Ectodermal cell (in vitro differentiated cells): ENCODE data around the gene CARD11.

Experiments used
- H3K27ac ChIP-seq: 2 replicates; pipeline ENCODE4 v1.7.0; 2013; ENCODE audit warnings: mild to moderate bottlenecking, low read depth, low read length; ENCODE audit not compliant: insufficient read depth, poor library complexity, severe bottlenecking
- H3K27me3 ChIP-seq: 2 replicates; pipeline ENCODE4 v1.7.0; 2013; ENCODE audit warnings: mild to moderate bottlenecking, low read length; ENCODE audit not compliant: insufficient read depth, control insufficient read depth, poor library complexity, severe bottlenecking
- H3K36me3 ChIP-seq: one replicate; pipeline ENCODE4 v1.7.0; 2013; ENCODE audit warnings: low read length; ENCODE audit not compliant: control insufficient read depth, insufficient read depth
- H3K4me1 ChIP-seq: one replicate; pipeline ENCODE4 v1.7.0; 2013; ENCODE audit warnings: low read length; ENCODE audit not compliant: control insufficient read depth, insufficient read depth
- H3K4me3 ChIP-seq: 2 replicates; pipeline ENCODE4 v1.7.0; 2013; ENCODE audit warnings: low read depth, low read length, control low read depth; ENCODE audit not compliant: insufficient read depth
- H3K9me3 ChIP-seq: 2 replicates; pipeline ENCODE4 v1.7.0; 2013; ENCODE audit warnings: mild to moderate bottlenecking, low read length, moderate library complexity; ENCODE audit not compliant: control insufficient read depth
- WGBS, 2 experiments: methylation state at CpG; one replicate each; pipeline ENCODE4 v1.1.7; 2013; ENCODE audit warnings: missing lambda C conversion rate in 2 of 2; 5-methylcytosine and 5-hydroxymethylcytosine counted together

The CARD11 gene

DNA sequence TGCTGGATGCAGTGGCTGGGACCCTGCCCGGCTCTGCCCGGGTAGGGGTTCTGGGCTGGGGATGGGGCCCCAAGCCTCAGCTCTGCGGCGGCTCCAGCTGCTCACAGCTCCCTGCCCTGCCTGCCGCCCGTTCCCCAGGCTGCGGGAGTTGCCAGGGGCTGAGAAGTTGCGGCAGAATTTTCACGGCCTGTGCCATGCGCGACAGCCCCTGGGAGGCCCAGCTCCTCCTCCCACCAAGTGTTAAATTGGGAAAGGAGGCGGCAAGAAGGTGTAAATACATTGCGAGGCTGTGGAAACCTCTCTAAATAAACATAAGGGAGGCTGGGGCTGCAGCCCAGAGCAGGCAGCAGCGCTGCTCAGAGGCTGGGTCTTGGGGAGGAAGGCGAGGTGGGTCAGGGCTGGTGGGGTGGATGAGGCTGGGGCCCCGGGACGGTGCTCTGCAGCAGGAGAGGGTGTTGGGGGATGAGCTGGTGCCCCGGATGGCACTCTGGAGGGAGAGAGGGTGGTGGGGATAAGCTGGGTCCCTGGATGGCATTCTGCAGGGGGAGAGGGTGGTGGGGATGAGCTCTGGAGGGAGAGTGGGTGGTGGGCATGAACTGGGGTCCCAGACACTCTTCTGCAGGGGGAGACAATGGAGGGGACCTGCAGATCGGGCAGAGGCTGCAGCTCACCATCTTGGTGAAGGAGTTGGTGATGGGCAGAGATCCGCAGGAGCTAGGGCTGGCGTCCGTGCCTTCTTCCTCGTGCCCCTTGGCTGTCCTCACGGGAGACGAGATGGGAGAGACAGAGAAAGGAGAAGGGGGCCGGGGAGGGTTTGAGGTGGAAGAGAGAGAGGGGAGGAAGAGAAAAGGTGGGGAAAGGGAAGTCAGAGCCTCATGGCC is 114.1 kb downstream of the CARD11 start:
- WGBS, 2 experiments = 92 to 93% methylated on average over 26 of the region's 26 CpGs
- no peak overlapping the region for H3K27ac ChIP-seq

DNA sequence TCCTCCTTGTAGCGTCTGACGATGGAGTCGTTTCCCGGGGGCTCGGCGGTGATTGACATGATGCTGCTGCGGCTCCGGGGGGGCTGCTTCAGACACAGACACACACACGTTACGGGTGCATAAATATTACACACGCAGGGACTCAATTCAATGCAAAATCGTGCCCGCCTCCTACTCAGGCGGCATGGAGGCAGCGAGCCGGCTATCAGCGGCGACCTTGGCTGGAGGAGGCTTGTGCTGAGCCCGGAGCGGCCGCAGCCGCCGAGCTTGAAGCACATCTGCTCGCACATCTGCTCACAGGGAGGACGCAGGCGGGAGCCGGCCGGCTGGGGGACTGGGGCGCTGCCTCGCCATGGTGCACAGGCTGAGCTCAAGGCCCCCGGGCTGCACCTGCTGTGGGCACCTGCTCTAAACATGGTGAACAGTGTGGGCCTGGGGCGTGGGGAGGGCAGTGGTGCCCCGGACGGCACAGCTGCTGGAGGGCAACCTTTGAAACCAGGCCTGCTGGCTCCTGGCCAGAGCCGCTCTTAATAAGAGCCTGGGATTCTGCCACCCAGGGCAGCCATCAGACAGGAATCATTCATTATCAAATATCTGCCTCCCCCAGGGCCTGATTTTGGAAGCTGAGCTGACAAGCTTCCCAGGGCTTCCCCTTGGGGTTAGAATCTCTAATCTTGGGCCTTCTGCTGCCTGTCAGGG is 114.9 kb downstream of the CARD11 start:
- Histone ChIP-seq H3K27me3 (no peaks in the 10 kb centered on the region), H3K27ac (no peak overlapping the region), H3K4me1 (no peaks in the 10 kb centered on the region), H3K4me3 (no peak overlapping the region), H3K36me3 (no peaks in the 10 kb centered on the region), H3K9me3 (no peaks in the 10 kb centered on the region)
- WGBS, 2 experiments = 94 to 95% methylated on average over 35 of the region's 35 CpGs

More for the DNA sequence above, 114.1 kb downstream of the CARD11 start:
- Histone ChIP-seq H3K36me3 (no peaks in the 10 kb centered on the region), H3K9me3 (no peaks in the 10 kb centered on the region), H3K27me3 (no peaks in the 10 kb centered on the region), H3K4me3 (no peak overlapping the region), H3K4me1 (no peaks in the 10 kb centered on the region)

DNA sequence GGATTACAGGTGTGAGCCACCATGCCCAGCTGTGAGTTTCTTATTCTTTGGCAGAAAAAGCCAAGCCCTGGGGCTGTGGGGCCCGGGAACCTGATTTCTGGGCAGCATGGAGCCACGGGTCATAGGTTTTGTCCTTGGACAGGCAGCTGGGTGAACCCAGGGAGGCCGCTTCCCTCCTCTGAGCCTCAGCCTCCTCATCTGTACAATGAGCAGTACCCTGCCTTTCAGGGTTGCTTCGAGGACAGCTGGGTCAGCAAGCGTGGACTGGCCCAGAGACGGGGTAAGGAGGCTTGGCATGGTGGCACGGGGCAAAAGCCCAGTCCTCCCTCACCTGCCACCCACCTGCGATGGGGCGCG is 115.4 kb downstream of the CARD11 start:
- H3K36me3 ChIP-seq = no peaks in the 10 kb centered on the region
- no peaks in the 10 kb centered on the region for H3K4me1 ChIP-seq
- H3K9me3 ChIP-seq = no peaks in the 10 kb centered on the region
- no peak overlapping the region for H3K27ac ChIP-seq
- H3K4me3 ChIP-seq = no peak overlapping the region
- WGBS, 2 experiments = 91 to 94% methylated on average over 10 of the region's 10 CpGs
- H3K27me3 ChIP-seq = no peaks in the 10 kb centered on the region

DNA sequence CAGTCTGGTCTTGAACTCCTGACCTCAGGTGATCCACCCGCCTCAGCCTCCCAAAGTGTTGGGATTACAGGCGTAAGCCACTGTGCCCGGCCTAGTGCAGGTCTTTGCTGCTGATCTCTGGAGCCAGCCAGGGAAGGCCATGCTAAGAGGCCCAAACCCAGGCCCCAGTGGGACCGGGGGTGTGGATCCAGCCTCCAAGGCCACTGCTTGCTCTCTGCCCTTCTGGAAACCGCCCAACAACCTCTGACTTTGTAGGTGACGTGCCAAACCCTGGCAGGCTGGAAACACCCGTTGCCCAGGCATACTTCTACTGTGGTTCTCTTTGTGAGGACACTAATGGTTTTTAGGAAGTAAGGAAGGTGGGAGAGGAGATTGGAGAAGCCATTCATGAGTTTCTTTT is 116.1 kb downstream of the CARD11 start:
- Histone ChIP-seq H3K36me3 (no peaks in the 10 kb centered on the region), H3K27ac (no peak overlapping the region), H3K9me3 (no peaks in the 10 kb centered on the region), H3K4me1 (no peaks in the 10 kb centered on the region), H3K27me3 (no peaks in the 10 kb centered on the region), H3K4me3 (no peak overlapping the region)
- WGBS, 2 experiments = 93 to 95% methylated on average over 7 of the region's 7 CpGs

DNA sequence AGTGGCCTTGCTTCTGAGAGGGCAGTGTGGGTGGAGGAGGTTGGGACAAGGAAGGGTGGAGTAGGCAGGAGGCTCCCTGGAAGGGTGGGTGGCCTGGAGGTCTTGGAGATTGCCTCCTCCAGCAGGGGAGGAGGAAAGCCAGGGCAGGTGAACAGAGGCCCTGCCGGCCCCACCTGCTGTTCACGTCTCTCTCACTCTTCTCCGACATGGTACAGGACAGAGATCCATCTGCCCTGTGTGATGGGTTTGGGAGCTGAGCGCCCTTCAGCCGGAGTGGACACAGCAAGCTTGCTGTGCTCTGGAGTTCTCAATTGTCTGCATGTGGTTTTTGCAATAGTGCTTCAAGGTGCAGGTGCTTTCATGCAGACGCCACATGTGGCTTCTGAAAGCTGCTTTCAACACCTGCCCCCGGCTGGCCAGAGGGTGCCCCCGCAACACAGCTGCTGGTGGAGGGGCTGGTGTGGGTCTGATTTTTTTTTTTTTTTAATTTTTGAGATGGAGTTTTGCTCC is 116.7 kb downstream of the CARD11 start:
- peaks cover 3% of the 10 kb centered on the region for H3K4me1 ChIP-seq
- WGBS, 2 experiments = 93 to 95% methylated on average over 8 of the region's 8 CpGs
- H3K27ac ChIP-seq = no peak overlapping the region
- H3K36me3 ChIP-seq = no peaks in the 10 kb centered on the region
- no peaks in the 10 kb centered on the region for H3K9me3 ChIP-seq
- H3K4me3 ChIP-seq = no peak overlapping the region
- no peaks in the 10 kb centered on the region for H3K27me3 ChIP-seq

DNA sequence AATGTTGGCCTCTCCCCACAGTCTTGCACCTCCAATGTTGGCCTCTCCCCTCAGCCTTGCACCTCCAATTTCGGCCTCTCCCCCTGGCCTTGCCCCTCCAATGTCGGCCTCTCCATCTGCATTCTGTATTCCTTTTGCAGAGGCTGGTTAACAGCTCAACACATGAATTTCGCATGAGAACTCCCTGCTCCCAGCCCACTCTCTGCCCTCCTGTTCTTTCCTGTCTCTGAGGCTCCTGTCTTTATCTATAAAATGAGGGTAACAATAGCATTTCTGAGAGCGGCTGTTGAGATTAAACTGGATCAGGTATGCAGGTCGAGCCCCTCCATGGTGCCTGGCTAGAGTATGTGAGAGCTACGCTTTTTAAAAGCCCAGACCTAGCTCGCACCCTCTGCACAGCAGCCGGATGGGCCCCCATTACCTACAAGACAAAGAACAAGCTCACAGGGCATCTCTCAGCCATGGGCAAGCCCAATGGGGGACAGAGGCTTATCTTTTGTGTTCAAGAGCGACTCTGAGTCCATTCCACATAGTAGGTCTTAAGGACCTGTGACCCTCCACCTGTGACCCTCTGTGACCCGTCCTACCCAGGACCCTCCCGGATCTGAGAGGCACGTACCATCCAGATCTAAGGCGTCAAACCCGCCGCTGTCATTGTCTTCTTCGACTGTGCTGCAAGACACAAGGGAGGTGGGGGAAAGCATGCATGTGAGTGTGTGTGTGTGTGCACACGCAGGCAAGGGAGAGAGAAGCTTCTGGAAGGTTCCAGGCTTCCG is 117.4 kb downstream of the CARD11 start:
- no peak overlapping the region for H3K4me3 ChIP-seq
- no peaks in the 10 kb centered on the region for H3K36me3 ChIP-seq
- H3K4me1 ChIP-seq = peaks cover 3% of the 10 kb centered on the region
- 92 to 93% methylated on average over 18 of the region's 18 CpGs for WGBS, 2 experiments
- H3K27me3 ChIP-seq = no peaks in the 10 kb centered on the region
- no peak overlapping the region for H3K27ac ChIP-seq
- no peaks in the 10 kb centered on the region for H3K9me3 ChIP-seq

DNA sequence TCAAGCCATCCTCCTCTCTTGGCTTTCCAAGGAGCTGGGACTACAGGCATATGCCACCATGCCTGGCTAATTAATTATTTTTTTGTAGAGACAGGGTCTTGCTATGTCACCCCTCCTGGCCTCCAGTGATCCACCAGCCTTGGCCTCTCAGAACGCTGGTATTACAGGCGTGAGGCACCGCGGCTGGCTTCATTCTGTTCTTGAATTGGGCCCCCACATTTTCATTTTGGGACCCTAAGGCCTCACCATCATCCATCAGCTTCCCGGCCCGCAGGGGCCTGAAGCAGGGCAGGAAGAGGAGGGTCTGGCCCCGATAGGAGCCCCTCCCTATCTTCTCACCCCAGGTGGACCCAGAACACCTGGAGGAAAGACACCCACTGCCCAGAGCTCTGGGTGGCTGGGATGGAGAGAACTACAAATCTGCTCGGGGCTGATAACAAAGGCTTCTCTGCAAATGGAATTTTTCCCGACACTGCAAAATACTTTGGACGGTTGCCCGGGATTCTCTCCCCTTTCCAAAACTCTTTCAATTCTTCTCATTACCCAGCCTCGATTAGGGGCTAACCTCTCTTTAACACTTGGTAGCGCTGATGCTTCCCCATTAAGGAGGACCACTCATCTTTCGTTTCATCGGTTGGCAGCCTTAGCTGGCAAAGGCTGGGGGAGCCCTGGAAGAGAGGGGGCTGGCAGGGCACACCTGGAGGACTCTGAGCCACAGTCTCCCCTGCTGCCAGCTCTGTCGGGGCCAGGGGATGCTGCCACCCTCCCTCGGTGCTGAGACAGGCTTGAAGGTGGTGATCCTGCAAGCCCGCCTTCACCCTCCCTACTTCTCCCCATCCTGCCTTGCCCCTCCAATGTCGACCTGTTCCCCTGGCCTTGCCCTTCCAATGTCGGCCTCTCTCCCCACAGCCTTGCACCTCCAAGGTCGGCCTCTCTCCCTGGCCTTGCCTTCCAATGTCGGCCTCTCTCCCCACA is 118.5 kb downstream of the CARD11 start:
- 91 to 93% methylated on average over 22 of the region's 22 CpGs for WGBS, 2 experiments

DNA sequence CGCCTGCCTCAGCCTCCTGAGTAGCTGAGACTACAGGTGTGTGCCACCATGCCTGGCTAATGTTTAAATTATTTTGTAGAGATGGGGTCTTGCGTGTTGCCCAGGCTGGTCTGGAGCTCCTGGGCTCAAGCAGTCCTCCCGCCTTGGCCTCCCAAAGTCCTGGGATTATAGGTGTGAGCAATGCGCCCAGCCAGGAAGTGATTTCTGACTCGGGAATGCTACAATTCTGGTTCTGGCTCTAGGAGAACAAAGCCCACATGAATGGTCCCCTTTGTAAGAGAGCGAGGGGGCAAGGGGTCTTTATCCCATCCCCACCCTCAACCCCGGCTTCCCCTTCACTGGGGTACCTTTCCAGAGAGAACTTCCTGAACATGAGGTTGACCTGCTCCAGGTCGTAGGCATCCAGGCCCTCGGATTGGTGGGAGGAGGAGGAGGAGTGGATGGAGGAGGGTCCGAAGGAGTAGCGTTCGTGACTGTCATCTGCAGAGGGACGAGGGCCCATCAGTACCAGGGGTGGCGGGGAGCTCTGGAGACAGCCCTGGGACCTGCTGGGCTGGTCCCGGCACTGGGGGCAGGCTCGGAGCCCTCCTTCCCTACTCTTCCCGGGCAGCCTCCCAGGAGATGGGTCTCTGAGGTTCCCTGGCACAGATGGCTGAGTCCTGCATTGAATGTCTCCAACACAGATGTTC is 119.6 kb downstream of the CARD11 start:
- H3K36me3 ChIP-seq = no peaks in the 10 kb centered on the region
- H3K9me3 ChIP-seq = no peaks in the 10 kb centered on the region
- no peak overlapping the region for H3K4me3 ChIP-seq
- H3K27ac ChIP-seq = no peak overlapping the region
- 90 to 92% methylated on average over 17 of the region's 17 CpGs for WGBS, 2 experiments
- no peaks in the 10 kb centered on the region for H3K27me3 ChIP-seq
- peaks cover 3% of the 10 kb centered on the region for H3K4me1 ChIP-seq

More for the DNA sequence above, 118.5 kb downstream of the CARD11 start:
- Histone ChIP-seq H3K4me3 (no peak overlapping the region), H3K27ac (no peak overlapping the region), H3K36me3 (no peaks in the 10 kb centered on the region), H3K9me3 (no peaks in the 10 kb centered on the region), H3K4me1 (peaks cover 3% of the 10 kb centered on the region), H3K27me3 (no peaks in the 10 kb centered on the region)

DNA sequence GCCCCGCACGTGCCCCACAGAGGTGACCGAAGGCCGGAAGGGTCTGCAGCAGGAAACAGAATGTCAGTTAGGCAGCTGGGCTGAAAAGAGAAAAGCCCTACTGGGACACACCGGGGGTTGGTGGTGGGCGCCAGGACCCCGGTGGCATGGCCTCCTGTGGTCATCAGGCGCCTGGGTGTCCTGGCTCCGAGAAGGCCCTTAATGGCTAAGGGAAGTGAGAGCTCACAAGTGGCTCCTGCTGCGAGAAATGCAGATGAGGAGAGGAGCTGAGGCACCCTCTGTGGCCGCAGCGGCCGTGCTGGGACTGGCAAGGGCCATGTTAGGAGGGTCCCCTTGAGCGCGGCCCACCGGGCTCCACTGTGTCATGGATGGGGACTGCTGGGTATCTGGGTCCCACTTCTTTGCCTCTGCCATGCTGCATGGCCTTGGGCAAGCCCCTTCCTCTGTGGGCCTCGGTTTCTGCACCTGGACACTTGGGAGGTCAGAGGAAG is 120.3 kb downstream of the CARD11 start:
- no peaks in the 10 kb centered on the region for H3K36me3 ChIP-seq
- H3K4me1 ChIP-seq = peaks cover 3% of the 10 kb centered on the region
- no peaks in the 10 kb centered on the region for H3K27me3 ChIP-seq
- no peaks in the 10 kb centered on the region for H3K9me3 ChIP-seq
- H3K27ac ChIP-seq = no peak overlapping the region
- WGBS, 2 experiments = 94 to 95% methylated on average over 17 of the region's 17 CpGs
- no peak overlapping the region for H3K4me3 ChIP-seq
